IPS-15b (cell line): ENCODE data around the gene MUC2.

Source experiments
- H3K27me3 ChIP-seq: one replicate; pipeline ENCODE4 v1.6.1; 2013; ENCODE audit warnings: low read length; ENCODE audit not compliant: control insufficient read depth, insufficient read depth
- H3K36me3 ChIP-seq: one replicate; pipeline ENCODE4 v1.6.1; 2013; ENCODE audit warnings: low read length; ENCODE audit not compliant: control insufficient read depth, insufficient read depth
- H3K4me1 ChIP-seq: one replicate; pipeline ENCODE4 v1.6.1; 2013; ENCODE audit warnings: mild to moderate bottlenecking, low read length; ENCODE audit not compliant: control insufficient read depth, insufficient read depth
- H3K4me3 ChIP-seq: one replicate; pipeline ENCODE4 v1.5.1; 2013; ENCODE audit warnings: low read depth, low read length
- H3K9ac ChIP-seq: one replicate; pipeline ENCODE4 v1.6.1; 2013; ENCODE audit warnings: low read depth, mild to moderate bottlenecking, low read length
- H3K9me3 ChIP-seq: one replicate; pipeline ENCODE4 v1.6.1; 2013; ENCODE audit warnings: mild to moderate bottlenecking, low read length; ENCODE audit not compliant: control insufficient read depth, insufficient read depth

MUC2 gene

GRCh38 chr11:1081601-1082311 is 7.1 kb downstream of the MUC2 start:
- Histone ChIP-seq H3K9ac (no peak overlapping the region), H3K36me3 (no peaks in the 10 kb centered on the region), H3K4me1 (no peaks in the 10 kb centered on the region), H3K4me3 (no peak overlapping the region), H3K27me3 (no peaks in the 10 kb centered on the region), H3K9me3 (no peaks in the 10 kb centered on the region)

- H3K9ac ChIP-seq, result no peak overlapping the region
- H3K9me3 ChIP-seq, result no peaks in the 10 kb centered on the region
- no peaks in the 10 kb centered on the region for H3K27me3 ChIP-seq
- H3K4me3 ChIP-seq, result no peak overlapping the region
- H3K4me1 ChIP-seq, result no peaks in the 10 kb centered on the region
- H3K36me3 ChIP-seq, result no peaks in the 10 kb centered on the region
Measured at GRCh38 chr11:1082346-1082727, 7.7 kb downstream of the MUC2 start.

DNA sequence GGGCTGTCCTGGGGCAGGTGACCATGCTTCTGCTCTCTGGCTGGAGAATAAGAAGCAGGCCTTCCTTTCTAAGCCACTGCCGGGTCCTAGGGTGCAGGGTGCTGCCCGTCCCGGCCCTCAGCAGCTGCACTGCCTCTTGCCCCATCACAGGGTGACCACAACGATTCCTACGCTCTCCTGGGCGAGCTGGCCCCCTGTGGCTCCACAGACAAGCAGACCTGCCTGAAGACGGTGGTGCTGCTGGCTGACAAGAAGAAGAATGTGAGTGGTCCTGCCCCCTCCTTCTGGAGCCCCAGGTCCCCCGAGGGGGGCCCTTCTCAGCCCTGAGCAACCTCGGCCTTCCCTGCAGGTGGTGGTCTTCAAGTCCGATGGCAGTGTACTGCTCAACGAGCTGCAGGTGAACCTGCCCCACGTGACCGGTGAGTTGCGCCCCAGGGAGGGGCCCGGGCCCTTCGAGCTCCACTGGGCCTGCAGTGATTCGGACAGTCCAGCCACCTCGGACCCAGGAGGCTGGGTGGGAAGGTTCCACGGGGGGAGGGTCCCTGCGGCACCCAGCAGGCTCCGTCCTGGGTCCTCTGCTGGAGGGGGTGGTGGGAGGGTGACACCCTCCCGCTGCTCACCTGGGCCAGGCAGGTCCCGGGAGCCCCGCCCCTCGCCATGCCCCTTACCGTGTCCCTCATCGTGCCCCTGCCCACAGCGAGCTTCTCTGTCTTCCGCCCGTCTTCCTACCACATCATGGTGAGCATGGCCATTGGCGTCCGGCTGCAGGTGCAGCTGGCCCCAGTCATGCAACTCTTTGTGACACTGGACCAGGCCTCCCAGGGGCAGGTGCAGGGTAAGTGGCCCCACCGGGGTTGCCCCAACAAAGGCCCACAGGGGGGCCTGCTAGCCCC is 8.3 kb downstream of the MUC2 start:
- Histone ChIP-seq H3K4me3 (no peak overlapping the region), H3K9ac (no peak overlapping the region), H3K9me3 (no peaks in the 10 kb centered on the region), H3K36me3 (no peaks in the 10 kb centered on the region), H3K27me3 (no peaks in the 10 kb centered on the region), H3K4me1 (no peaks in the 10 kb centered on the region)

DNA sequence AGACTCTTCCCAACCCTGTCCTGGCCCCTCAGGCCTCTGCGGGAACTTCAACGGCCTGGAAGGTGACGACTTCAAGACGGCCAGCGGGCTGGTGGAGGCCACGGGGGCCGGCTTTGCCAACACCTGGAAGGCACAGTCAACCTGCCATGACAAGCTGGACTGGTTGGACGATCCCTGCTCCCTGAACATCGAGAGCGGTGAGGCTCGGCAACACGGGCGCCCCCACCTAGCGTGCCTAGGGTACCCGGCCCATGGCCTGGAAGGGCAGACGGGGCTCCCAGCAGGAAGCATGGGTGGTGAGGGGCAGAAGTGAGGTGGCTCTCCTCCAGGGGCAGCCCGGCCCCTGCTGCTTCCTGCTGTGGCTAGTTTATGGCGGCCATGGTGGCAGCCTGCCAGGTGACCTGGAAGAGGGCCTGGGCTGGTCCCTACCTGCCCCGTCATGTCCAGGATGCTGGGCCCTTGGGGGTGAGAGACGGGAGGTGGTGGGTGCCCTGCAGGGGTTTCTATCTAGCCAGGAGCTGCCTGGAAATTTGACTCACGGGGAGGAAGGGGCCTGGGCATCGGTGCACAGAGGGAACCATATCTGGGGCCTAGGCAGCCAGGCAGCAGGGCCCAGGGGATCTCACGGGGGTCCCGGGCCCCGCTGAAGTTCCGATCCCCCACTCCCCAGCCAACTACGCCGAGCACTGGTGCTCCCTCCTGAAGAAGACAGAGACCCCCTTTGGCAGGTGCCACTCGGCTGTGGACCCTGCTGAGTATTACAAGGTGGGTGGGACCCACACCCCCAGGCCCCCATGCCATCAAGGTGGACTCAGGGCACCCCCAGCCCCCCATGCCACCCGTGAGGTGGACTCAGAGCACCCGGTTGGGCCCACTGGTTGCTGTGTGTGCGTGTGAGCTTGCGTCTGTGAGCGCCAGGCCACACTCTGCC is 9.2 kb downstream of the MUC2 start:
- no peaks in the 10 kb centered on the region for H3K9me3 ChIP-seq
- H3K27me3 ChIP-seq, result no peaks in the 10 kb centered on the region
- no peak overlapping the region for H3K9ac ChIP-seq
- no peak overlapping the region for H3K4me3 ChIP-seq
- H3K36me3 ChIP-seq, result no peaks in the 10 kb centered on the region
- H3K4me1 ChIP-seq, result no peaks in the 10 kb centered on the region

DNA sequence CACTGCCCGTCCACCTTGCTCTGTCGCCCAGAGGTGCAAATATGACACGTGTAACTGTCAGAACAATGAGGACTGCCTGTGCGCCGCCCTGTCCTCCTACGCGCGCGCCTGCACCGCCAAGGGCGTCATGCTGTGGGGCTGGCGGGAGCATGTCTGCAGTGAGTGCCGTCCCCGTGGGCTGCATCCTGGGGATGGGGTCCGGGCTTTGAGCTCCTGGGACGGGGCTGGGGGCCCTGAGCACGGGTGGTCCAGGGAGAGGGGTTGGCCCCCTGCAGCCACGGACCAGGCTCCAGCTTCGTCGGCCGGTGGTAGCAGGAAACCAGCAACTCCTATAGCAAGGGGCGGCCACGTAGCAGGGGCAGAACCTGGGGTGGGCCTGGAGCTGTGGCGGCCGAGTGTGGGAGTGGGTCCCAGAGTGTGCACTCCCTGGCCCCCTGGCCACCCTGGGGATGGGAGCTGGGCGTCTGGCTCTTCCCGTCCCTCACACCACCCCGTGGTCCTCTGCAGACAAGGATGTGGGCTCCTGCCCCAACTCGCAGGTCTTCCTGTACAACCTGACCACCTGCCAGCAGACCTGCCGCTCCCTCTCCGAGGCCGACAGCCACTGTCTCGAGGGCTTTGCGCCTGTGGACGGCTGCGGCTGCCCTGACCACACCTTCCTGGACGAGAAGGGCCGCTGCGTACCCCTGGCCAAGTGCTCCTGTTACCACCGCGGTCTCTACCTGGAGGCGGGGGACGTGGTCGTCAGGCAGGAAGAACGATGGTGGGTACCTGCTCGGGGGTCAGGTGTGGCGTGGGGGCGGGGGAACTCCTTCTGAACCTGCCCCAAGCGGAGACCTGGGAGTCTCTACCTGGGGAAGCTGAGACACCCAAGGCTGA is 10.1 kb downstream of the MUC2 start:
- Histone ChIP-seq H3K4me1 (no peaks in the 10 kb centered on the region), H3K27me3 (no peaks in the 10 kb centered on the region), H3K9me3 (no peaks in the 10 kb centered on the region), H3K36me3 (no peaks in the 10 kb centered on the region), H3K4me3 (no peak overlapping the region), H3K9ac (no peak overlapping the region)

DNA sequence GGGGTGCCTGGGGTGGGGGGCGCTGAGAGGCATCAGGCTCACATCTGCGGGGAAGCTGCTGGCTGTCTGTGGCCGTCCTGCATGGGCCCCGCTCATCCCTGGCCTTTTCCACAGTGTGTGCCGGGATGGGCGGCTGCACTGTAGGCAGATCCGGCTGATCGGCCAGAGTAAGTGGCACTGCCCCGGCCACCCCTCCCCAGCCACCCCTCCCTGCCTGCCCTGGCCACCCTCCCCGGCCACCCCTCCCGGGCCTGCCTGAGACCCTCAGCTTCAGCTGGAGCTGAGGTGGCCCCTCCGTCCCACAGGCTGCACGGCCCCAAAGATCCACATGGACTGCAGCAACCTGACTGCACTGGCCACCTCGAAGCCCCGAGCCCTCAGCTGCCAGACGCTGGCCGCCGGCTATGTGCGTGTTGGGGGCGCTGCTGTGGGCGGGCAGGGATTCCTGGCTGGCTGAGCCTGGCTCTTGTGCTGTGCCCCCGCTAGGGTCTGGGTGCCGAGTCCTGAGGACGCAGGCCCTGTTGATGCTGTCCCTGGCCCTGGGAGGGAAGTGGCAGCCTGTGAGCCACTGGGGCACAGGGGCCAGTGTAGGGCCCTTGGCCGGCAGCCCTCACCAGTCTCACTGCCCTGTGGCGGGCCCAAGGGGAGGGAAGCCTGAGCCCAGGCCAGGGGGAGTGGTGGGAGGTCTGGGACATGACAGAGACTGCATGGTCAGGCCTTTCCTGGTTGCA is 10.9 kb downstream of the MUC2 start:
- no peaks in the 10 kb centered on the region for H3K9me3 ChIP-seq

GRCh38 chr11:1086171-1087102 is 11.8 kb downstream of the MUC2 start:
- Histone ChIP-seq H3K9me3 (peaks cover 3% of the 10 kb centered on the region), H3K9ac (no peak overlapping the region), H3K4me1 (no peaks in the 10 kb centered on the region), H3K4me3 (no peak overlapping the region), H3K36me3 (no peaks in the 10 kb centered on the region), H3K27me3 (no peaks in the 10 kb centered on the region)

More for the DNA sequence above, 10.9 kb downstream of the MUC2 start:
- Histone ChIP-seq H3K9ac (no peak overlapping the region), H3K36me3 (no peaks in the 10 kb centered on the region), H3K4me1 (no peaks in the 10 kb centered on the region), H3K27me3 (no peaks in the 10 kb centered on the region), H3K4me3 (no peak overlapping the region)

DNA sequence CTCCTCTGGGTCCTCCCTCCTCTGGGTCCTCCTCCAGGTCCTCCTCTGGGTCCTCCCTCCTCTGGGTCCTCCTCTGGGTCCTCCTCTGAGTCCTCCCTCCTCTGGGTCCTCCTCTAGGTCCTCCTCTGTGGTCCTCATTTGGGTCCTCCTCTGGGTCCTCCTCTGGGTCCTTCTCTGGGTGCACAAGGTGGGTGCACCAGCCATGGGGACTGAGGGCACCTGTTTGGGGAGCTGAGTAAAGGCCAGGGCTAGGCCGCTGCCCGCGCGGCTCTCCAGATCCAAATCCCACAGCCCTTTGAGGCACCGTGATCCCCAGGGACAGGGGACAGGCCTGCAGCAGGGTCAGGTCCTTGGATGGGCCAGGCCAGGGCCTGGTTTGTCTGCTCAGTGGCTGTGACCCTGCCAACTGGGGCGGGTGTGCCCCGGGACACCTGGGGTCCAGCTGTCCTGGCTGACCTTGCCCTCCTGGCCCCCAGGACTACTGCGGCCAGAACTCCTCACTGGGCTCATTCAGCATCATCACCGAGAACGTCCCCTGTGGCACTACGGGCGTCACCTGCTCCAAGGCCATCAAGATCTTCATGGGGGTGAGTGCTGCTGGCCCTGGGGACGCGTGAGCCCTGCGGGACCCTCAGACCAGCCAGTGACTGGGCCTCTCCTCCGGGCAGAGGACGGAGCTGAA is 12.7 kb downstream of the MUC2 start:
- H3K27me3 ChIP-seq, result no peaks in the 10 kb centered on the region

GRCh38 chr11:1087961-1088926 is 13.6 kb downstream of the MUC2 start:
- H3K4me3 ChIP-seq, result no peak overlapping the region
- no peaks in the 10 kb centered on the region for H3K4me1 ChIP-seq
- H3K9me3 ChIP-seq, result peaks cover 3% of the 10 kb centered on the region
- no peaks in the 10 kb centered on the region for H3K36me3 ChIP-seq
- H3K27me3 ChIP-seq, result no peaks in the 10 kb centered on the region
- no peak overlapping the region for H3K9ac ChIP-seq

More for the DNA sequence above, 12.7 kb downstream of the MUC2 start:
- H3K9me3 ChIP-seq, result peaks cover 3% of the 10 kb centered on the region
- H3K4me3 ChIP-seq, result no peak overlapping the region
- H3K4me1 ChIP-seq, result no peaks in the 10 kb centered on the region
- no peaks in the 10 kb centered on the region for H3K36me3 ChIP-seq
- no peak overlapping the region for H3K9ac ChIP-seq
